ENCODE data around the gene LYRM1.
A peak's percentile ranks its signal among the peaks of the same experiment; 100 is the strongest.

LYRM1 gene

DNA sequence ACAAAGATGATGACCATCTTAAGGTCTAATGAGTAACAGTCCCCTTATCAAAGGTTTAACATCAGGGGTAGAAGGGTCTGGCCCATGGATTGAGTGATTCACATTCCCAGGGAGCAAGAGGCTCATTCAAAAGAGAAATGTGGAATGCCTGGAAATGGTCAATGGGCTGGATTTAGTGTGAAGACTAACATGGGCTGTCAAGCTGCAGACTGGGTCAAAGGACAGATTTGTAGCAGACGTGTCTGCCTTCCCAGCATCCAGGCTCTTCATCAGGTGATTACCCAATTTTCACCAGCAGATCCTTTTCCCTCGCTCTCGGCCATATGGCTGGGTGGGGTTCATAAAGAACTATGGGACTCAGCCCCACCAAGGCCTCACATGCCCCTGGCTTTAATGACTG is 27.2 kb upstream of the LYRM1 start:
- no peak for DNase-seq

DNA sequence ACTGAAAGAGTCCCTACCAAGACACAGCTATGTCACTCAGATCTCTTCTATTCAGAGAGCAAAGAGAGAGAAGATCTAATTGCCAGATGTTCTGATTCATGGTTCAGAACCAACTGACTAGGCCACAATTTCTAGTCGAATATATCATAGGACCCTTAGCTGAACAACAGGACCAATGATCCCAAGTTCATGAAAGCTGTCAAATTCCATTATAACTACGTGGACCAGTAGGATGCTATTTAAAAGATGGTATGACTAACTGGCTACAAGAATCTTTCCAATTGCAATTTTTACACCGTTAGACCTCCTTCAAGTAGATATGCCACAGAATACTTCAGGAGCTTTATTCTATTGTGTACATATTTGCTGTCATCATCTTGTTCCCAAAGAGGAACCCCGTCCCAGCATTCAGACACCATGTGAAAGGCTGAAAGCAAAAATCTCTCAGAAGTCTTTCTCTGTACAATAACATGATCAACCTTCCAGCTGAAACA is 26.4 kb upstream of the LYRM1 start:
- DNase-seq = no peak

DNA sequence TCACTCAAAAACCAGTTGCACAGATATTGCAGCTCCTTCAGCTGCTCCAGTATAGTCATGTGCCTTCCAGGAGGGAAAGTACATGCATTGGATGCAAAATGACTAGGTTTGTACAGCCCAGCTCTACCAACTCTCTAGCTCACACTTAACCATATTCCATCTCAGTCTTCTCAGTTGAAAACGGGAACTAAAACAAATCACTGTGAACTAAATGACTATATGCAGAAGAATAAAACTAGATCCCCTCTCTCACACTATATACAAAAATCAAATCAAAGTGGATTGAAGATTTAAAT is 25.3 kb upstream of the LYRM1 start:
- DNase-seq = no peak

DNA sequence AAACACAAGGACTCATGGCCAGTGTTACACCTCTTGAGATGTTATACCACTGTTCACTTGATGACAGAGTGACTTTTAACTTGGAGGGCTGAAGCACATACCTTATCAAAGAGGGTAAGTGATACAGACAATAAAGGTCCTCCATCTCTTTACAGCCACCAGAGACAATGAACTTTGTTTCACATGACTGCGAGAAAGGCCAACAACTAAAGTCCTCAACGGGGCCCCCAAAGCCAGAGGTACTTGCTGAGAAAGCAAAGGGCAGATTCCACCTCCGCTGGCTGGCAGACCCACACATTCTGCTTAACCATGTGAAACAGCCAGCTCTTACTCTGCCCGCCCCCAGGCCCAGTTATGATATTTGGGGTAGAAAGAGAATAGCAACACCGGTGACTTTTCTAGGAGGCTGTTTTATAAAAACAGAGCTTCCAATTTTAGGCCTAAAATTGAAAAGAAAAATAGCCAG is 21.9 kb upstream of the LYRM1 start:
- DNase-seq = no peak

DNA sequence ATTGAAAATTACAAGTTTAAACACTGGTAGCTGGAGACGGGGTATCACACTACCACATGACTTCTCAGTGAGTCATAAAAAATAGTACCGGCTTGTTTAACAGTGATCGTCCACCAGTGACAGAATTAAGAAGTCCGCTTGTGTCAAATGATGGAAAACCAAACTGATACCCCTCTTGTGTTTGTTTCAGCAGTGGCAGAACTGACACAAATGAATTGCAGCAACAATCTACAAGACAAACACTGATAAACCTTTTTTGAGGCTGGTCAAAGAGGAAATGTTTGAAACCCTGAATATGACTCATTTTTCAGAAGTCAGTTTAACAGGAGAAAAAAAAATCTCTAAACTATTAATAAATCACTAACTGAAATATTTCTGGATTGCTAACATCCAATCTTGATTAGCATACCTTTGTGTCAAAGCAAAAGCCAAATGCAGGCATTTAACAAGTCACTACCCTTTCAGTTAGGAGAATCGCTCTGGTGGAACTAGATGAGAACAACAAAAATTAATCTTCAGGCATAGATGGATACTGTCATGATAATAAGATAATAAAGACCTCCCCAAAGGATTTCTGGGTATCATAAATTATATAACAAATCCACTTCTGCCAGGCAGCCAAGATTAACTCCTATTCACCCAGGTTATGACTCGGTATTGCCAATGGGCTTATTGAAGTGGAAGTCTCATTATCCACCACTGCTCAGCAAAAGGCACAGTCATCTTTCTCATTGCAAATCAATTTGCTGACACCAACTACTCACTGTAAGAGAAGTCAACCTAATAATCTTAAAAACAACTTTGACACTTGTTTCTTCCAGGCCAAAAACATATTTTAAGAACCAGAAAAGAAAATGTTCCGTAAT is 21.2 kb upstream of the LYRM1 start:
- DNase-seq = peak; percentile 9

DNA sequence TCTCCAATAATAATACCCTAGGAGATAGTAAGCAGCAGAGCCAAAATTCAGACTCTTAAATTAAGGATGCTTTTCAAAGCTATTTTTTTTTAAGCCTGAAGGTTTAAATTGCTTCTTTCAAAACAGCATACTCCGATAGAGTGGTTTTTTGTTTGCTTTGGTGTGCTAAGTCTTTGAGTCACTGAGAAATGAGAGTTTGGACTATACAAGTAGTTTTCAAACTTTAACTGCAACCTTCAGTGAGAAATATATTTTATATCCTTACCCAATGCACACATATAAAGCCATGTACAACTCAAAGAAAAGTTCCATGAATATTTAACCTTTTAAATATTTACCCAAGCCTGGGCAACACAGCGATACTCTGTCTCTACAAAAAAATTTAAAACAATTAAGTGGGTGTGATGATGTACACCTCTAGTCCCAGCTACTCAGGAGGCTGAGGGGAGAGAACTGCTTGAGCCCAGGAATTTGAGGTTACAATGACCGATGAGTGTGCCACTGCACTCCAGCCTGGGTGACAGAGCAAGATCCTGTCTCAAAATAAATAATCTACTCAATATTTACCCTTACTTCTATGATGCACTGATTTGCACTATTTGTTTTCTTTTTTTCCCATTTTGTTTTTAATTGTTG is 19.6 kb upstream of the LYRM1 start:
- DNase-seq = no peak

DNA sequence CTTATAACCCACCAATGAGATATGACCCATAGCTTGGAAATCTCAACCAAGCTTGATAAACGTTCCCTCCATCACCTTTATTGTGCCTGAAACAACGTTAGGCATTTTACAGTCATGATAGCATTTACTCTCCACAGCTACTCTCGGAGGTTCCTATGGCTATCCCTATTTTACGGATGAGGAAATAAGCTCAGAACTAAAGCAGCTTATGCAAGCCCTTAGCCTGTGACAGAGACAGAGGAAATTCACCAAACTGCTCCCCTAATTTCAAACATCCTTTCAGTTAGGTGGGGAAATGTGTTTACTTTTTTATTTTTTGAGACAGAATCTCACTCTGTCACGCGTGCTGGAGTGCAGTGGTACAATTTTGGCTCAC is 19.1 kb upstream of the LYRM1 start:
- DNase-seq = no peak

DNA sequence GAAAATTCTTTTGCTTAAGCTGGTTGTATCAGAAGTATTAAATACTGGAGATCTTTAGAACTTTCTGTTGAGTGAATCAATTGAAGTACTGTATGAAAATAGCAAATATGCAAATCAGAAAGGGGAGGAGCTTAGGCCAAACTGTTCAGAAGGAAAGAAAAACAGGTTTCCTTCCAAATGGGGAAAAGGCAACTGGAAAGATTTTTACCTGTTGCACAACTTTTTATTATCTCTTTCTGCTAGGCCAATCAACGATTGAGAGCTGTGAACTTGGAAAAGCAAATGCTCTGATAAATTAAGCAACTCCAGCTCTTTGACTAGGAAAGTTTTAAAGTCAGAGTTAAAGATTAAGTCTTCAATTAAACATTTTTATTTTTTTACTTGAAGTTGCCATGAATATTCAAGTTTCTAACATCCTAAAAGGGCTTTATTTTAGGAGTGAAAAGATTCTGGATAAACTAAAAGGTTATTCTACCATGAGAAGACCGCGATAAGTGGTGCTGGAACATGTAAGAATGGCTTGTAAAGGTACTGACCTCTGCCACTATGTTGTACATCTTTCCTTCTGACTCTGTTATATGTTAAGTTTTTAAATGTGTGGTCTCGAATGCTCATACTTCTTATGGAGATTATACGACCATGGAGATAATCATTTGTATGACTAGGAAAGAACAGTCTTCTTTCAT is 16.9 kb upstream of the LYRM1 start:
- peak; percentile 39 for DNase-seq

DNA sequence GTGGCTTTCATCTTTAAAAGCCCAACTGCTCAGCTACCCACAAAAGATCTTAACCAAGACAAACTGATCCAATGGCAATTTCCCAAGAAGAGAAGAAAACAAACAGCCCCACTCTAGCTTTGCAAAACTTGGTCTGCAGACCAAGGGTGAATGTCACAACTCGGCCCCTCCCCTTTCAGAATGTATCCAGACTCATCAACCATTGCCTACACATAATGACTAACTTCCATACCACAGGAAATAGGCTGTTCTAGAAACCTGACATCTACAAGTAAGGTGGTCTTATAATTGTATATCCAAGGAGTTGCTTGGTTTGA is 16.4 kb upstream of the LYRM1 start:
- DNase-seq = peak; percentile 82

DNA sequence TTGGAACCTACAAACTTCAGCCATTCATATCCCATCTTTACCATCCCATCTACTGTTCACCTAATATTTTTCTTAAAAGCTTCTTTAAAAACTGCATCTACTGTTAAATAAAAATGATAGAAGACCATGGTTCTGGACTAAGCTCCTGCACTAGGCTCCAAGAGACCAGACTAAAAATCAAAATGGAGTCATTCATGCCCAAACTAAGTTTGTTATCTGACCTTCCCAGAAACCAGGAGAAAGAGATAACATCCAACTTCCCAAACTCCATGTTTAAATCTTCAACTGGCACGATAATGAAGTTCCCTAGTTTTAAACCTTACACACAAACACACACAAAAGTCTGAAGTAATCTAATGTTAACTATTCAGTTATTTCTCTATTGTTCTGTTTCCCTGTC is 14.3 kb upstream of the LYRM1 start:
- no peak for DNase-seq

DNA sequence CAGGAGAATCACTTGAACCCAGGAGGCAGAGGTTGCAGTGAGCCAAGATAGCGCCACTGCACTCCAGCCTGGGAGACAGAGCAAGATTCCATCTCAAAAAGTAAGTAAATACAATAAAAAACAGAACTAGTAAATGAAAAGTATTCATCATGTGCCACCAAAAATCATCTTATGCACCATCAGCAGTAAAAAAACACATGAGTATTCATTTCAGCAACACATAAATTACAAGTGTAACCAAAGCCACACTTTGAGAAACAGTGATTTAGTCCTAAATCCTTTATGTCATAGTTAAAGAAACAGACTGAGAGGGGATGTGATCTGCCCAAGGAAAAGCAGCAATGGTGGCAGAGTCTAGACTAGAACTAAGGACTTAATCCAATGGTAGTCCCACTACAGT is 13.4 kb upstream of the LYRM1 start:
- no peak for DNase-seq

DNA sequence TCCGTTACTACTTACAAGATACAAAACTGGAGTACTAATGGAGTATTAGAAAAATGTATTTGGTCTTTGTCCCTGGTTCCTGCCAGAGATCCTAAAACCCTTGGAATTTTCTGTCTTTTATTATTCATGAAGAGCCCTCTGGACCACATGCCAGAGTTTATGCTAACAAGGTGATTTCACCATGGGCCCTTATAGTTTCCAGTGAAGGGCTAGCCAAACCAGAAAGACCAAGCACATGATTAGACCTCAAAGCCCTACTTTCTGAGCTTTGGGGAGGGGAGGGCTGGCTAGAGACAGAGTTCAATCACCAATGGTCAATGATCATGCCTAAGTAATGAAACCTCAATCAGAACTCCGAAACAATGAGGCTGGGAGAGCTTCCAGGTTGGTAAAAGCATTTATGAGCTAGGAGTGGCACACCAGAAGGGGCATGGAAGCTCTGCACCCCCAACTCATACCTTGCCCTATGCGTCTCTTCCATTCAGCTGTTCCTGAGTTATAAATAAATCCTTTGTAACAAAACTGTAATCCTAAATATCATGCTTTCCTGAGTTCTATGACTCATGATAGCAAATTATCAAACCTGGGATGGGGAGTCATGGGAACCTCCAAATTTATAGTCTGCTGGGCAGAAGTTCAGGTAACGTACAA is 10.8 kb upstream of the LYRM1 start:
- no peak for DNase-seq

DNA sequence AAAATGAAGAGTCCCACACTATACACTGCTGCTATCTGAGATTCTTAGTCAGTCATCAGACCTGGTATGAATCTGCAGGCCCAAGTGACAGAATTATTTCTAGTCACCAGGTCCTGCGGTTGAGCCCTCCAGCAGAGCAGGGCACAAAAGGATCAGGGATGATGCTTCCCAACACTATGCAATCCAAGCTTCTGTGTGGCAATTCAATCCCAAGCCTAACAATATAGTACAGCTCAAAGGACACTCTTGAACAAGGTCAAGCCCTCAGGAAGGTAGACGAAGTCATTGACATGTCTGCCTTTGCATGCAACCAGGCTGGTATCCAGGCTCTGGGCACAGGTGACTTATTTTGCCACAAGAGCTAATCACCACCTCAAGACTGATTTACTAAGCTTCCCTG is 6.2 kb upstream of the LYRM1 start:
- DNase-seq = no peak

DNA sequence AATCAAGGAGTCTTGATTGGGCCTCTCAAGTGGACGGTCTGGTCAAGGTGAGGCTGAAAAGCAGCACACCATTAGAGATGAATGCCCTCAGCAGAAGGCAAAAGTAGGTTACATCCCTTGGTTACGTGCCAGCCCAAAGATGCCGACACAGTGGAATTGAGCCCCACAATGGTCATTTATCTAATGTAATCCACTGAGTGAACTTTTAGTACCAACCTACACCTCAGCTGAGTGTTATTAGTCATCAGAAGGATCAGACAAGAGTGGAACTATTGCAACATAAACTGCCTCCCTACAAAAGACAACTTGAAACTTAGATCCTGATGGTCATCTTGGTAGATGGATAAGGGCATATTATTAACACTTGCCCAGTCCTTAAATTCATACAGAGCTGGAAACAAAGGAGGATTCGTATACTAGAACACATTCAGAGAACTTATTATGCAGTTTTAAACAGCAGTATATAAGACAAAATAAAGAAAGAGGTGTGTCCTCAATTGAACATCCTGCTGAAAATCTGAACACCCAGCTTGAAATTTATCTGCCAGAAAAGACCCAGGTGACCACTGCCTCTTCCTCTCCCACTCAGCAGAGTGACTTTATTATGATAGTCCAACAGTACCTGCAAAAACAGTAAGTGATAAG is 3.2 kb upstream of the LYRM1 start:
- peak; percentile 11 for DNase-seq

DNA sequence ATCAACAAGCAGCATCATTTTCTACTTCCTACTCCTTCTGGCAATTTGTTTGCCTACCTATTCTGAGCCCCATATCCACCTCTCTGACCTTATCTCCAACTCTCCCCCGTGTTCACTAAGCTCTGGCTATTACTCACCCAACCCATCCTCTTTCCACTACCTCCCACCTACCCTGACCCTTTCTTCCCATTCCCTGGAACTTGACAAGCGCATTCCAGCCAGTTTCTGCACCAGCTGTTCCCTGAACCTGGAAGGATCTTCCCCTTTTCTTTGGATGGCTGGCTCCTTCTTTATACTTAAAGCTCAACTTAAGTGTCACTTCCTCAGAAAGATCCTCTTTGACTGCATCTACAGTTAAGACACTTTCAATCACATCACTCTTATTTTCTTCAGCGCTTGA is 2.6 kb upstream of the LYRM1 start:
- DNase-seq = no peak

DNA sequence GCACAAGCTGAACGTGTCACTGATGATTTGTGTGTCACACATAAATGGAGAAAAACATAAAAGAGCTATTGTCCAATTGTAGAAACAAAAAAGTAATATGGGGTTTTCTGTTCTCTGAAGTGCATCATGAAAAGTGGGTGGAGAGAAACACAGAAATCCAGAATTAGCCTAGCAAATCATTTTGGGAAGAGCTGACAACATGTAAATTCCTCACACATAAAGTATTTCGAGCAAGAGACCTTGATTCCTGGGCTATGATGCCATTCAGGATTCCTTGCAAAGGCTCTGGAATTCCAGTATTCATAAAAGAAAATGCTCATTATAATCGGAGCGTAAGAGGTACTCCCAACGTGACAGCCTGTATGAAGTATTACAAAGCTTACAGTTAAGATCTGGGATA is 1.5 kb upstream of the LYRM1 start:
- DNase-seq = no peak

DNA sequence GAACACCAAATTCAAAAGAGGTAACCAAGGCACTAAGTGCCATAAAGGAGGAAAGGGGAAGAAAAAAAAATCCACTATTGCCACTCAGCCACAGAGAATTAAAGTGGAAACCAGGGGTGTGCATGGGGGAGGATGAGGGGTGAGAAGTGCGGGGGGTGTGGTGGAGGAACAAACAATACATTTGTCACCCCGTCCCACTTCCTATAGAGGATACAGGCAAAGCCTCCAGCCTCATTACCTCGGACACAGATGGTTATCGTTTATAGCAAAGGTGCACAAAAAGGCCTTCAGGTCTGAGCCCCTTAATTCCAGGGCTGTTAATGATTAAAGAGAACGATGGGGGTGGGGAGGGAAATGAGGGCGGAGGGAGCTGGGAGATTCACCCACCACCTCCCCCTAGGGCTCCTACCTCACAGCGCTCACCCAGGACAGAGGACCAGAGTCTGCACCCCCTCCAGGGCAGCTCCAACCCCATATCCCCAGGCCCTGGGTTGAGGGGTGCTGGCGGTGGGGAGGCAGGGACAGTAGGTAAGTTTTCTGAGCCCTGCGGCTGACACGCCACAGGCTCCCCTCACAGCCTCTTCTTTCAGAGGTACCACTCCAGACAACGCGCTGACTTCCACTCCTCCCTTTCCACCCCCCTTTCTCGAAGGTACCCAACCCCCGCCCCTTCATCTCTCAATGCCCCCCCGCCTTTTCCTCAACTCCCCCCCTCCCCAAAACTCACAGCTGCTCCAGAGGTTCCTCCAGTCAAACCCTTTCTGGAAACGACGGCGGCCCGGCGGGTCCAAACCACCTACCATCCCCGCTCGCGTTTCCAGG is 883 bp upstream of the LYRM1 start:
- DNase-seq = peak; percentile 51

DNA sequence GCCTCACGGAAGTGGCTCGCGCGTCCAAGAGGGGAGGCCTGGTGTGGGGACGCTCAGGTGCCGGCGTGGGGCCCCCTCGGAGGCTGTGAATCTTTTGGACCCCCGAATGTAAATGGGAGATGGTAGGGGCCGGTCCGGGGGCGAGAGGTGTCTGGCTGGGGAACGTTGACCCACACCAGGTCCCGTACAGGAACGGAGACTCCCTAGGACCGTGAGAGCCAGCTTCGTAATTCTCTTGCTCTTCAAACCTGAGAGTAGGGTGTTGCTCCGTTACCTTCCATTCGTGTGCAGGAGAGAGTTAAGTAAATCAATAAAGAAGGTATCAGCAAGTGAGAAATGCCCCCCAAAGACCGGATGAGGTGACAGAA is 481 bp downstream of the LYRM1 start:
- peak; percentile 57 for DNase-seq

DNA sequence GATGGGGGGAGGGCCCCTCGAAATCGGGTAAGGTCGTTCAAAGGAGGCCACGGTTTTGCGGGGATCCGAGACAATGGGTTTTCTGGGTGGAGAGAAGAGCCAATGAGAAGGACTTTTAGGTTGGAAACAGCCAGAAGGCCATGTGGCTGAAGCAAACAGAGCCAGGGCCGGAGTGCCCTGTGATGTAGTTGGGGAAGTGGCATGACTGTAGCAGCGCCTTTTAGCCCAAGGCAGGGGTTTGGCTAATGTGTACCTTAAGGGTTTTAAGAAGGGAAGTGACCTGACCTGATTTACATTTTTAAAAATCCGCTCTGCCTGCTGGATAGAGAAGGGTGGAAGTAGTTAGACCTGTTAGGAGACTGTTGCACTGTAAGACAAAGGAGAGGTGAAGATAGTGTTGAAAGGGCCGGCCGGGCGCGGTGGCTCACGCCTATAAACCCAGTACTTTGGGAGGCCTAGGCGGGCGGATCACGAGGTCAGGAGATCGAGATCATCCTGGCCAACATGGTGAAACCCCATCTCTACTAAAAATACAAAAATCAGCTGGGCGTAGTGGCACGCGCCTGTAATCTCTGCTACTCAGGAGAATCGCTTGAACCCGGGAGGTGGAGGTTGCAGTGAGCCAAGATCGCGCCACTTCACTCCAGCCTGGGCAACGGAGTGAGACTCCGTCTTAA is 1.0 kb downstream of the LYRM1 start:
- DNase-seq = peak; percentile 54

DNA sequence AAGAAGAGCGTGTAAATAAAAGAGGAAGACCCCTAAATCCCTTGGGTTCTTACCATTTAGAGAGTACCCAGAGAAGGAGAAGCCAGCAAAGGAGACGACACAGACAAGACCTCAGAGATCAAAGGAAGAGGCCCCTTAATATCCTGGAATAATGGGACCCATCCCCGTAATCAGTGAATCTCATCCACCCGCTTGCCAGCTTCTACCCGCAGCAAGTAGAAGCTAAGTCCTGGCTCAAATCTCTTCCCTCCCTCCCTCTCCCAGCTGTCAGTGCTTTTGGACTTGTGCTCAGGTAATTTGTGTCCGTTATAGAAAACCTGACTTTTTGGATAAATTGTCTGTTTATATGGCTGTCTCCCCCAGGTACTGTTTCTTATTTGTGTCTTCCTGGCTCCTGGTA is 1.9 kb downstream of the LYRM1 start:
- no peak for DNase-seq

DNA sequence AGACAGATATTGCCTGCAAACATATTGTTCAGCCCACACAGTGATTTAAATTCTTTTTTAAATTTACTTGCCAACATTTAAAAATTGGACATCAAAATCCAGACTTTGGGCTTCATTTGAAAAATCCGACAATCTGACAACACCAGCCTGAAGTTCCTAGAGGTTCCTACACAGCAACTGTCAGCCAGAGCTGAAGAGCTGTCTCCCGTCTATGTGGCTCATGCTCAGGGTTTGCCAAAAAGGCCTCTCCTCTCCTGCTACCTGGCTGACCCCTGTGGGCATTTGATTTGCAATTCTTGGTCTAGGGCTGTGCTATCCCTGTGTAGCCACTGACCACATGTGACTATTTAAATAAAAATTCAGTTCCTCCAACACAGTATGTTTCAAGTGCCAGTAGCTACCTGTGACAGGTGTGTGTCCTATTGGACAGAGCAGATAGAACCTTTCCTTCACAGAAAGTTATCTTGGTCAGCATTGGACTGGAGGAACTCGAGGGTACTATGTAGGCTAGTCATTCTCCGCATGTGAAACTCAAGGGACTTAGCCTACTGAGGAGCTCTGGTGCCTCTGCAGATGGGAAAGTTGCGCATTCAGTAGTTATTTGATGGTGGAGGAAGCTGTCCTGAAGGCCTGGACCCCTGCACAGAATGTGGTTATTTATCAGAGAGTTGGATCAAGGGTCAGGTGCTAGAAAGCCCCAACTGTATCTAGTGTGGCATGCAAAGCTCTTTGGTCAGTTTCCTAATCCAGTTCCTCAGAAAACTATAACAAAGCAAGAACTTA is 2.7 kb downstream of the LYRM1 start:
- peak; percentile 82 for DNase-seq

Measured in OCI-M1 (cell line).